SK-N-SH treated with all-trans-retinoic acid at 6 μM for 48 hours (cell line): ENCODE measurements around the gene ASPN.

Source experiments
- ATAC-seq: fragments of 200-7000 bp; cut with Tn5 transposase; 3 replicates; pipeline ENCODE4 v1.9.1; 2020; ENCODE audit warnings: mild to moderate bottlenecking, moderate library complexity
- ARNTL ChIP-seq: fragments of 450-650 bp; formaldehyde crosslinking; IDR thresholded peaks from 2 replicates; pipeline ENCODE4 v1.5.0; 2020; ENCODE audit warnings: low read depth, mild to moderate bottlenecking, moderate library complexity, borderline replicate concordance
- BACH2 ChIP-seq: fragments of 250-450 bp; sonication (Bioruptor Pico); IDR thresholded peaks from 2 replicates; pipeline ENCODE4 v1.9.0; 2021; ENCODE audit warnings: mild to moderate bottlenecking, borderline replicate concordance
- CREB5 ChIP-seq: fragments of 250-450 bp; sonication (Bioruptor Pico); IDR thresholded peaks from 2 replicates; pipeline ENCODE4 v1.5.1; 2020; ENCODE audit warnings: low read depth, mild to moderate bottlenecking, moderate library complexity
- CSDC2 ChIP-seq: fragments of 250-450 bp; sonication (Bioruptor Pico); IDR thresholded peaks from 2 replicates; pipeline ENCODE4 v1.5.0; 2020; ENCODE audit warnings: mild to moderate bottlenecking, moderate library complexity
- ESRRG ChIP-seq: fragments of 250-450 bp; sonication (Bioruptor Pico); IDR thresholded peaks from 2 replicates; pipeline ENCODE4 v1.6.1; 2021; ENCODE audit warnings: mild to moderate bottlenecking
- GLIS3 ChIP-seq: fragments of 250-450 bp; sonication (Bioruptor Pico); IDR thresholded peaks from 2 replicates; pipeline ENCODE4 v1.5.0; 2020; ENCODE audit warnings: mild to moderate bottlenecking, moderate library complexity
- ISL1 ChIP-seq: fragments of 250-450 bp; sonication (Bioruptor Pico); IDR thresholded peaks from 2 replicates; pipeline ENCODE4 v2.1.2; 2022; ENCODE audit warnings: mild to moderate bottlenecking, moderate library complexity
- OSR1 ChIP-seq: fragments of 250-450 bp; sonication (Bioruptor Pico); IDR thresholded peaks from 2 replicates; pipeline ENCODE4 v1.8.0; 2022; ENCODE audit warnings: moderate library complexity, mild to moderate bottlenecking, inconsistent platforms
- PATZ1 ChIP-seq: fragments of 250-450 bp; sonication (Bioruptor Pico); IDR thresholded peaks from 2 replicates; pipeline ENCODE4 v1.8.0; 2020; ENCODE audit warnings: mild to moderate bottlenecking, moderate library complexity, borderline replicate concordance
- POU6F1 ChIP-seq: fragments of 250-450 bp; sonication (Bioruptor Pico); IDR thresholded peaks from 2 replicates; pipeline ENCODE4 v1.8.0; 2021; ENCODE audit warnings: low read depth, mild to moderate bottlenecking, moderate library complexity, borderline replicate concordance
- PPARA ChIP-seq: fragments of 250-450 bp; sonication (Bioruptor Pico); IDR thresholded peaks from 2 replicates; pipeline ENCODE4 v1.5.0; 2020; ENCODE audit warnings: mild to moderate bottlenecking, borderline replicate concordance
- RARB ChIP-seq: fragments of 250-450 bp; sonication (Bioruptor Pico); IDR thresholded peaks from 2 replicates; pipeline ENCODE4 v1.8.0; 2021; ENCODE audit warnings: mild to moderate bottlenecking, moderate library complexity
- SNAI2 ChIP-seq: fragments of 250-450 bp; sonication (Bioruptor Pico); IDR thresholded peaks from 2 replicates; pipeline ENCODE4 v1.5.0; 2020; ENCODE audit warnings: mild to moderate bottlenecking, moderate library complexity
- TCF4 ChIP-seq: fragments of 250-450 bp; sonication (Bioruptor Pico); IDR thresholded peaks from 2 replicates; pipeline ENCODE4 v1.8.0; 2021; ENCODE audit warnings: mild to moderate bottlenecking, moderate library complexity, borderline replicate concordance
- TOX ChIP-seq: fragments of 250-450 bp; sonication (Bioruptor Pico); IDR thresholded peaks from 2 replicates; pipeline ENCODE4 v1.8.0; 2021; ENCODE audit warnings: mild to moderate bottlenecking, moderate library complexity, borderline replicate concordance
- TSHZ2 ChIP-seq: fragments of 250-450 bp; sonication (Bioruptor Pico); IDR thresholded peaks from 2 replicates; pipeline ENCODE4 v1.5.0; 2020; ENCODE audit warnings: mild to moderate bottlenecking, moderate library complexity
- ZC3H10 ChIP-seq: fragments of 250-450 bp; sonication (Bioruptor Pico); IDR thresholded peaks from 2 replicates; pipeline ENCODE4 v1.5.1; 2021; ENCODE audit warnings: mild to moderate bottlenecking, moderate library complexity
- ZFP3 ChIP-seq: fragments of 250-450 bp; sonication (Bioruptor Pico); IDR thresholded peaks from 2 replicates; pipeline ENCODE4 v1.5.0; 2020; ENCODE audit warnings: mild to moderate bottlenecking, moderate library complexity
- ZFP30 ChIP-seq: fragments of 450-650 bp; formaldehyde crosslinking; IDR thresholded peaks from 2 replicates; pipeline ENCODE4 v1.5.0; 2022; ENCODE audit warnings: mild to moderate bottlenecking, moderate library complexity
- ZNF565 ChIP-seq: fragments of 450-650 bp; formaldehyde crosslinking; conservative IDR thresholded peaks from 2 replicates; pipeline ENCODE4 v1.5.0; 2020; ENCODE audit warnings: low read depth, mild to moderate bottlenecking, moderate library complexity
- ZNF70 ChIP-seq: fragments of 450-650 bp; formaldehyde crosslinking; IDR thresholded peaks from 2 replicates; pipeline ENCODE4 v1.5.0; 2020; ENCODE audit warnings: mild to moderate bottlenecking, moderate library complexity
- ZNF8 ChIP-seq: fragments of 450-650 bp; formaldehyde crosslinking; IDR thresholded peaks from 2 replicates; pipeline ENCODE4 v1.5.0; 2020; ENCODE audit warnings: mild to moderate bottlenecking, moderate library complexity

Gene ASPN

GRCh38 chr9:92455217-92455616 is 27.1 kb downstream of the ASPN start:
- TF ChIP-seq ZNF8 (CRISPR knock-in tag) (no peak), ZFP30 (no peak), OSR1 (CRISPR knock-in tag) (no peak), TSHZ2 (no peak), ZNF70 (no peak), ZNF565 (CRISPR knock-in tag) (no peak), ZFP3 (CRISPR knock-in tag) (no peak), CREB5 (CRISPR knock-in tag) (no peak), ARNTL (CRISPR knock-in tag) (no peak), BACH2 (CRISPR knock-in tag) (no peak), GLIS3 (CRISPR knock-in tag) (no peak), RARB (no peak), SNAI2 (CRISPR knock-in tag) (no peak), ESRRG (no peak)
- TF ChIP-seq, all 23 proteins: peak for 0
- no peak for ATAC-seq

GRCh38 chr9:92446536-92446935 is 35.8 kb downstream of the ASPN start:
- TF ChIP-seq ESRRG, result no peak
- no peak for TF ChIP-seq TCF4 (CRISPR knock-in tag)
- TF ChIP-seq ARNTL (CRISPR knock-in tag), result no peak
- no peak for TF ChIP-seq SNAI2 (CRISPR knock-in tag)
- TF ChIP-seq PATZ1 (CRISPR knock-in tag), result no peak
- TF ChIP-seq CSDC2 (CRISPR knock-in tag), result no peak
- no peak for TF ChIP-seq ZNF565 (CRISPR knock-in tag)
- no peak for TF ChIP-seq ZC3H10
- TF ChIP-seq ZFP3 (CRISPR knock-in tag), result no peak
- TF ChIP-seq PPARA (CRISPR knock-in tag), result no peak
- no peak for TF ChIP-seq ZNF8 (CRISPR knock-in tag)
- no peak for TF ChIP-seq ZNF70
- TF ChIP-seq OSR1 (CRISPR knock-in tag), result no peak
- no peak for TF ChIP-seq BACH2 (CRISPR knock-in tag)
- no peak for TF ChIP-seq CREB5 (CRISPR knock-in tag)
- no peak for TF ChIP-seq GLIS3 (CRISPR knock-in tag)
- TF ChIP-seq ISL1 (CRISPR knock-in tag), result no peak
- no peak for TF ChIP-seq RARB
- TF ChIP-seq, all 23 proteins: peak for 0
- ATAC-seq, result no peak

GRCh38 chr9:92444841-92445240 is 37.5 kb downstream of the ASPN start:
- no peak for ATAC-seq
- TF ChIP-seq TSHZ2 (no peak), PATZ1 (CRISPR knock-in tag) (no peak), ISL1 (CRISPR knock-in tag) (no peak), RARB (no peak), ZNF70 (no peak), POU6F1 (CRISPR knock-in tag) (no peak), TCF4 (CRISPR knock-in tag) (no peak), ESRRG (no peak), BACH2 (CRISPR knock-in tag) (no peak), TOX (no peak), ZC3H10 (no peak), SNAI2 (CRISPR knock-in tag) (no peak), ZNF8 (CRISPR knock-in tag) (no peak), ARNTL (CRISPR knock-in tag) (no peak), ZFP30 (no peak), CSDC2 (CRISPR knock-in tag) (no peak), ZNF565 (CRISPR knock-in tag) (no peak), GLIS3 (CRISPR knock-in tag) (no peak), ZFP3 (CRISPR knock-in tag) (no peak)
